Caco-2 (cell line): Measurements from ENCODE around the gene BMP6. TPM values are rescaled to one million over a fixed set of nuclear protein-coding genes. Genes with fewer than 3 reads are reported as not detected.

Experiments
- BruUV-seq: library from RNA; stranded (reverse); fragments of 400-500 nt; replicated peaks from 2 replicates; lab custom pipeline; 2021; lab: Mats Ljungman, UMichigan
- CTCF ChIA-PET: fragments of 300-600 bp; sonication (Branson Sonifier 250); formaldehyde crosslinking; loops from one replicate; lab custom pipeline; 2022; ENCODE audit warnings: antibody characterized with exemption; lab: Charles Lee
- POLR2A ChIA-PET: fragments of 300-600 bp; sonication (Branson Sonifier 250); formaldehyde crosslinking; loops from one replicate; lab custom pipeline; 2022; ENCODE audit warnings: antibody characterized with exemption; lab: Charles Lee
- DNase-seq, 2 experiments: peaks; one replicate each; pipeline versions ENCODE4 v3.0.0 to v3.0.0-alpha.2; 2020 to 2022
- H3K27me3 ChIP-seq: replicated peaks from 2 replicates; pipeline ENCODE4 v1.6.0; 2011; ENCODE audit warnings: low read length; ENCODE audit not compliant: control insufficient read depth, insufficient read depth
- H3K36me3 ChIP-seq: 2 replicates; pipeline ENCODE4 v1.5.1; 2011; ENCODE audit warnings: low read length; ENCODE audit not compliant: control insufficient read depth, insufficient read depth
- H3K4me1 ChIP-seq: fragments of 250-450 bp; sonication (Bioruptor Pico); 2 replicates; pipeline ENCODE4 v1.5.1; 2020; ENCODE audit warnings: mild to moderate bottlenecking
- H3K4me3 ChIP-seq: 2 replicates; pipeline ENCODE4 v1.5.1; 2011; ENCODE audit warnings: low read depth, mild to moderate bottlenecking, control low read depth, low read length
- H3K9me3 ChIP-seq: fragments of 250-450 bp; sonication (Bioruptor Pico); 2 replicates; pipeline ENCODE4 v1.5.1; 2020; ENCODE audit warnings: mild to moderate bottlenecking, moderate library complexity
- H3K27ac Mint-ChIP-seq: one replicate; pipeline ENCODE4 v1.8.0; 2022; ENCODE audit warnings: mixed read lengths; ENCODE audit not compliant: unreplicated experiment
- H3K27me3 Mint-ChIP-seq: one replicate; pipeline ENCODE4 v1.8.0; 2022; ENCODE audit warnings: mixed read lengths; ENCODE audit not compliant: insufficient read depth, unreplicated experiment
- H3K36me3 Mint-ChIP-seq: one replicate; pipeline ENCODE4 v1.8.0; 2022; ENCODE audit warnings: mild to moderate bottlenecking, mixed read lengths; ENCODE audit not compliant: insufficient read depth, unreplicated experiment
- H3K4me1 Mint-ChIP-seq: one replicate; pipeline ENCODE4 v1.8.0; 2022; ENCODE audit warnings: low read depth, mixed read lengths; ENCODE audit not compliant: unreplicated experiment
- H3K4me3 Mint-ChIP-seq: one replicate; pipeline ENCODE4 v1.8.0; 2022; ENCODE audit warnings: mild to moderate bottlenecking, moderate library complexity, mixed read lengths; ENCODE audit not compliant: unreplicated experiment
- H3K9me3 Mint-ChIP-seq: one replicate; pipeline ENCODE4 v1.8.0; 2022; ENCODE audit warnings: mixed read lengths; ENCODE audit not compliant: unreplicated experiment
- intact Hi-C: fragments of 100-400 bp; cut with micrococcal nuclease; formaldehyde crosslinking; loops from one replicate; pipeline ENCODE4 v1.10.0; 2022; ENCODE audit not compliant: unreplicated experiment
- total RNA-seq: library from RNA; stranded (reverse); gene quantifications from 2 replicates; pipeline ENCODE4 v1.2.3, GENCODE V29; 2022
- TF ChIP-seq, protein P1 (sequence below), 2 experiments: fragments of 200-600 bp in 1 of 2; IDR thresholded peaks; 1 replicate in 1 of 2; 2 replicates in 1 of 2; pipeline versions ENCODE4 v1.5.1 to v1.8.0; 2011 to 2022; ENCODE audit warnings: antibody characterized with exemption in 1 of 2, control low read depth in 1 of 2, inconsistent platforms in 1 of 2, low read depth in 1 of 2, low read length in 1 of 2, mild to moderate bottlenecking in 1 of 2, moderate library complexity in 1 of 2; ENCODE audit not compliant: insufficient read depth in 1 of 2, severe bottlenecking in 1 of 2, unreplicated experiment in 1 of 2

The BMP6 gene
- total RNA-seq, 1 experiment from 2014 or later, result 0.61 TPM

- H3K27me3 Mint-ChIP-seq, result peaks cover 25% of the 10 kb centered on the region
- H3K4me3 Mint-ChIP-seq, result no peak overlapping the region
- Histone ChIP-seq H3K36me3 (no peaks in the 10 kb centered on the region), H3K27me3 (no peaks in the 10 kb centered on the region), H3K4me1 (peaks cover 3% of the 10 kb centered on the region; the same call in 1 of the 2 replicates), H3K9me3 (no peaks in the 10 kb centered on the region), H3K4me3 (no peak overlapping the region)
- H3K9me3 Mint-ChIP-seq, result no peaks in the 10 kb centered on the region
- intact Hi-C loops, result no loop called here
- H3K36me3 Mint-ChIP-seq, result no peaks in the 10 kb centered on the region
- H3K4me1 Mint-ChIP-seq, result no peaks in the 10 kb centered on the region
- no peak for DNase-seq
- CTCF ChIA-PET, result no interaction called here
- TF ChIP-seq, protein P1, sequence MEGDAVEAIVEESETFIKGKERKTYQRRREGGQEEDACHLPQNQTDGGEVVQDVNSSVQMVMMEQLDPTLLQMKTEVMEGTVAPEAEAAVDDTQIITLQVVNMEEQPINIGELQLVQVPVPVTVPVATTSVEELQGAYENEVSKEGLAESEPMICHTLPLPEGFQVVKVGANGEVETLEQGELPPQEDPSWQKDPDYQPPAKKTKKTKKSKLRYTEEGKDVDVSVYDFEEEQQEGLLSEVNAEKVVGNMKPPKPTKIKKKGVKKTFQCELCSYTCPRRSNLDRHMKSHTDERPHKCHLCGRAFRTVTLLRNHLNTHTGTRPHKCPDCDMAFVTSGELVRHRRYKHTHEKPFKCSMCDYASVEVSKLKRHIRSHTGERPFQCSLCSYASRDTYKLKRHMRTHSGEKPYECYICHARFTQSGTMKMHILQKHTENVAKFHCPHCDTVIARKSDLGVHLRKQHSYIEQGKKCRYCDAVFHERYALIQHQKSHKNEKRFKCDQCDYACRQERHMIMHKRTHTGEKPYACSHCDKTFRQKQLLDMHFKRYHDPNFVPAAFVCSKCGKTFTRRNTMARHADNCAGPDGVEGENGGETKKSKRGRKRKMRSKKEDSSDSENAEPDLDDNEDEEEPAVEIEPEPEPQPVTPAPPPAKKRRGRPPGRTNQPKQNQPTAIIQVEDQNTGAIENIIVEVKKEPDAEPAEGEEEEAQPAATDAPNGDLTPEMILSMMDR (IDR thresholded peaks at IDR 0.05; ENCODE audit: insufficient read depth in 1 of 2, low read depth in 1 of 2, low read length in 1 of 2, severe bottlenecking in 1 of 2, unreplicated experiment in 1 of 2), result no peak
- BruUV-seq, result no TSS peak
- POLR2A ChIA-PET, result no interaction called here
- no peak overlapping the region for H3K27ac Mint-ChIP-seq
Measured at GRCh38 chr6:7797386-7797785, 71.5 kb downstream of the BMP6 start.

GRCh38 chr6:7798751-7799150 is 72.9 kb downstream of the BMP6 start:
- H3K4me3 ChIP-seq, result no peak overlapping the region
- H3K9me3 ChIP-seq, result no peaks in the 10 kb centered on the region
- TF ChIP-seq, protein P1 (IDR thresholded peaks at IDR 0.05; ENCODE audit: insufficient read depth in 1 of 2, low read depth in 1 of 2, low read length in 1 of 2, severe bottlenecking in 1 of 2, unreplicated experiment in 1 of 2), result no peak
- BruUV-seq, result no TSS peak
- no peaks in the 10 kb centered on the region for H3K4me1 Mint-ChIP-seq
- no peak overlapping the region for H3K4me3 Mint-ChIP-seq
- ChIA-PET CTCF (no interaction called here), POLR2A (no interaction called here)
- H3K9me3 Mint-ChIP-seq, result no peaks in the 10 kb centered on the region
- peaks cover 31% of the 10 kb centered on the region for H3K27me3 Mint-ChIP-seq
- intact Hi-C loops, result no loop called here
- H3K36me3 ChIP-seq, result no peaks in the 10 kb centered on the region
- no peak overlapping the region for H3K27ac Mint-ChIP-seq
- peaks cover 3% of the 10 kb centered on the region; the same call in 1 of the 2 replicates for H3K4me1 ChIP-seq
- no peaks in the 10 kb centered on the region for H3K36me3 Mint-ChIP-seq
- no peaks in the 10 kb centered on the region for H3K27me3 ChIP-seq
- no peak for DNase-seq

DNA sequence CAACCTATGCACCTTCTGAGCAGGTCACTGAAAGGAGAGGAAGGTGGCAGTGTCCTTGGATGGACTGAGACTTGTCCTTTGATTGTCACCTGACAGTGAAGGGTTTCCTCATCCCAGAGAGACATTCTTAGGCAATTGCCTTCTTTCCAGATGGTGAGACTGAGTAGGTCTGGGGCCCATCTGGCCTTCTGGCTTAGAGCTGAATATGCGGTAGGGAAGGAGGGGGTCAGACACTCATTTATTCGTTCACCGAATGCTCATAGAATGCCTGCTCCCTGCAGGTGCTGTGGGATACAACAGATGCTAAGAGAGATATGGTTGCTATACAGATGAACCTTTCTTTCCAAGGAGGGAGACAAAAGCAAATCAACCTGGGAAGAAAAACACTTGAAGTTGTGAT is 76.8 kb downstream of the BMP6 start:
- CTCF ChIA-PET, result no interaction called here
- DNase-seq, result no peak

More for the DNA sequence above, 76.8 kb downstream of the BMP6 start:
- no peaks in the 10 kb centered on the region for H3K36me3 ChIP-seq
- Mint-ChIP-seq H3K27me3 (peaks cover 9% of the 10 kb centered on the region), H3K4me1 (no peaks in the 10 kb centered on the region), H3K9me3 (no peaks in the 10 kb centered on the region), H3K36me3 (no peaks in the 10 kb centered on the region), H3K4me3 (no peak overlapping the region), H3K27ac (no peak overlapping the region)
- intact Hi-C loops, result no loop called here
- no peak overlapping the region for H3K4me3 ChIP-seq
- no TSS peak for BruUV-seq
- POLR2A ChIA-PET, result interaction anchor here (0.6 kb wide), 1 partner anchor 441 kb away, joined by 8 read pairs; no protein-coding TSS in a partner anchor
- TF ChIP-seq, protein P1 (IDR thresholded peaks at IDR 0.05; ENCODE audit: insufficient read depth in 1 of 2, low read depth in 1 of 2, low read length in 1 of 2, severe bottlenecking in 1 of 2, unreplicated experiment in 1 of 2), result no peak
- H3K27me3 ChIP-seq, result no peaks in the 10 kb centered on the region
- peaks cover 3% of the 10 kb centered on the region; the same call in 1 of the 2 replicates for H3K4me1 ChIP-seq
- H3K9me3 ChIP-seq, result no peaks in the 10 kb centered on the region
